Epithelial cell of proximal tubule (primary cell): ENCODE data around the gene RPS27. TPM values are rescaled to one million over a fixed set of nuclear protein-coding genes. Genes with fewer than 3 reads are reported as not detected.

ENCODE experiments used
- DNase-seq: peaks from one replicate; pipeline ENCODE4 v3.0.0-alpha.2; 2011; ENCODE audit warnings: low read depth
- H3K4me3 ChIP-seq: 2 replicates; pipeline ENCODE4 v1.5.1; 2011; ENCODE audit warnings: low read depth, mild to moderate bottlenecking, low read length
- CTCF ChIP-seq: conservative IDR thresholded peaks from 2 replicates; pipeline ENCODE4 v1.5.1; 2012; ENCODE audit warnings: low read depth, mild to moderate bottlenecking, low read length
- total RNA-seq: library from RNA; depleted of rRNA; stranded (reverse); fragments of >200 nt; gene quantifications from 2 replicates; pipeline ENCODE4 v1.2.3, GENCODE V29; 2015

RPS27 gene
- total RNA-seq, 1 donor from 2014 or later = 2,488 TPM

- no peak for DNase-seq
- TF ChIP-seq CTCF = no peak
- peak overlapping the region; percentile 96 for H3K4me3 ChIP-seq
These were observed 33.4 kb upstream of the RPS27 start for GRCh38 chr1:153956997-153957715.

- DNase-seq = no peak
- H3K4me3 ChIP-seq = peak overlapping the region; percentile 96
- no peak for TF ChIP-seq CTCF
These were observed 32.8 kb upstream of the RPS27 start for GRCh38 chr1:153957744-153958110.

GRCh38 chr1:153958111-153958960, 32.2 kb upstream of the RPS27 start, which contains the start of gene CRTC2:
Gene CRTC2, minus strand, starts transcription at chr1:153958612. Its CDS starts 115 bp downstream, at chr1:153958497.
- peak; percentile 6 for TF ChIP-seq CTCF
- peak within 1 kb of the TSS; percentile 96 for H3K4me3 ChIP-seq
- peak; percentile 81 for DNase-seq

GRCh38 chr1:153958961-153959260, 31.7 kb upstream of the RPS27 start:
- DNase-seq = no peak
- no peak for TF ChIP-seq CTCF
- H3K4me3 ChIP-seq = peak overlapping the region; percentile 39

GRCh38 chr1:153959454-153959853, 31.1 kb upstream of the RPS27 start:
- no peak for TF ChIP-seq CTCF
- H3K4me3 ChIP-seq = no peak overlapping the region
- no peak for DNase-seq

GRCh38 chr1:153960206-153960605, 30.4 kb upstream of the RPS27 start:
- no peak for TF ChIP-seq CTCF
- DNase-seq = no peak
- no peak overlapping the region for H3K4me3 ChIP-seq
